22Rv1 (cell line): Measurements from ENCODE around the gene KDM4C.

ENCODE experiments used
- CTCF ChIP-seq: fragments of 450-650 bp; IDR thresholded peaks from 2 replicates; pipeline ENCODE4 v1.5.1; 2017; ENCODE audit warnings: mild to moderate bottlenecking
- ZFX ChIP-seq: fragments of 450-650 bp; IDR thresholded peaks from 2 replicates; pipeline ENCODE4 v1.6.1; 2017; ENCODE audit warnings: antibody characterized with exemption, borderline replicate concordance

- TF ChIP-seq ZFX (no peak), CTCF (no peak)
Measured at GRCh38 chr9:6869081-6869948, 111.5 kb downstream of the KDM4C start.
